ENCODE results near the gene NFKBIB. TPM values are rescaled to one million over a fixed set of nuclear protein-coding genes. Genes with fewer than 3 reads are reported as not detected.

NFKBIB gene
- total RNA-seq, 2 donors from 2014 or later = 41.9 to 71.9 TPM

DNA sequence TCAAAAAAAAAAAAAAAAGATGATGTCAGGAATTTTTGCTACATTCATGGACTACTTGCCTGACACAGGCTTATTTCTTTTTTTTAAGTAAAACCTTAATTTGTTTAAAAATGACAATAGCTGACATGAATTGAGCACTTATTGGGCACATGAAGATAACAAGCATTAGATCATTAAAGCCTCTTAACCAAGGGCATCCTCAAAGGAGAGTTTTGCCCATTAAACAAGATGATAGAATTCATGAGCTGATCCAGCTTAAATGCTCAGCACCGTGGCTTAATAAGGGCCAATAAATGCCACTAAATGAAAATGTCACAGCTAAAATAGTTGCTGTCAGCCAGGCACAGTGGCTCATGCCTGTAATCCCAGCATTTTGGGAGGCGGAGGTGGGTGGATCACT, 56.5 kb downstream of the NFKBIB start:
- DNase-seq (ENCODE audit: low spot score in 2 of 2) (no peak), ATAC-seq (no peak)

GRCh38 chr19:38958301-38958700, 58.5 kb downstream of the NFKBIB start:
- Mint-ChIP-seq H3K27ac (no peak overlapping the region), H3K9me3 (no peaks in the 10 kb centered on the region), H3K36me3 (no peaks in the 10 kb centered on the region)
- no peak for DNase-seq (ENCODE audit: low spot score in 2 of 2)
- no peak for ATAC-seq

More for the DNA sequence above, 56.5 kb downstream of the NFKBIB start:
- Mint-ChIP-seq H3K9me3 (no peaks in the 10 kb centered on the region), H3K36me3 (no peaks in the 10 kb centered on the region), H3K27ac (no peak overlapping the region)

Other genes starting within 250 kb of the NFKBIB start
- 1 to 10 TPM; 1.6 to 9.0 TPM for gene CAPN12, start 155.5 kb upstream of the NFKBIB start, total RNA-seq
- not detected for gene LGALS7, start 126.5 kb upstream of the NFKBIB start, total RNA-seq
- not detected for gene LGALS7B, start 110.8 kb upstream of the NFKBIB start, total RNA-seq
- under 1 TPM; 0.59 to 0.66 TPM for gene LGALS4, start 87.0 kb upstream of the NFKBIB start, total RNA-seq
- 100 to 1,000 TPM; 129 to 170 TPM for gene ECH1, start 68.2 kb upstream of the NFKBIB start, total RNA-seq
- gene HNRNPL, start 50.0 kb upstream of the NFKBIB start, total RNA-seq = 100 to 1,000 TPM; 658 to 720 TPM
- gene RINL, start 21.7 kb upstream of the NFKBIB start, total RNA-seq = 100 to 1,000 TPM; 105 to 137 TPM
- 10 to 100 TPM; 31.5 to 46.0 TPM for gene SIRT2, start 351 bp upstream of the NFKBIB start, total RNA-seq
- 1 to 10 TPM in 1 of 2 donors, under 1 TPM in 1; 0.59 to 1.4 TPM for gene CCER2, start 12.2 kb downstream of the NFKBIB start, total RNA-seq
- 10 to 100 TPM; 35.9 to 59.1 TPM for gene SARS2, start 30.8 kb downstream of the NFKBIB start, total RNA-seq
- gene MRPS12, start 31.0 kb downstream of the NFKBIB start, total RNA-seq = 10 to 100 TPM; 54.1 to 93.0 TPM
- gene FBXO17, start 75.8 kb downstream of the NFKBIB start, total RNA-seq = under 1 TPM in 1 of 2 donors, not detected in 1; 0.10 TPM
- under 1 TPM in 1 of 2 donors, not detected in 1; 0.35 TPM for gene FBXO27, start 132.6 kb downstream of the NFKBIB start, total RNA-seq
- gene ACP7, start 184.4 kb downstream of the NFKBIB start, total RNA-seq = under 1 TPM in 1 of 2 donors, not detected in 1; 0.08 TPM
- gene PAK4, start 225.8 kb downstream of the NFKBIB start, total RNA-seq = 10 to 100 TPM; 15.6 to 19.4 TPM

Measured in activated naive CD4-positive, alpha-beta T cell treated with anti-CD3 and anti-CD28 coated beads, Interleukin-2, amount 50 U/mL, for 72 hours (primary cell).